ENCODE data around the gene TBC1D5. TPM values are rescaled to one million over a fixed set of nuclear protein-coding genes. Genes with fewer than 3 reads are reported as not detected.

TBC1D5 gene
- total RNA-seq, 1 experiment from 2014 or later = 30.4 TPM

DNA sequence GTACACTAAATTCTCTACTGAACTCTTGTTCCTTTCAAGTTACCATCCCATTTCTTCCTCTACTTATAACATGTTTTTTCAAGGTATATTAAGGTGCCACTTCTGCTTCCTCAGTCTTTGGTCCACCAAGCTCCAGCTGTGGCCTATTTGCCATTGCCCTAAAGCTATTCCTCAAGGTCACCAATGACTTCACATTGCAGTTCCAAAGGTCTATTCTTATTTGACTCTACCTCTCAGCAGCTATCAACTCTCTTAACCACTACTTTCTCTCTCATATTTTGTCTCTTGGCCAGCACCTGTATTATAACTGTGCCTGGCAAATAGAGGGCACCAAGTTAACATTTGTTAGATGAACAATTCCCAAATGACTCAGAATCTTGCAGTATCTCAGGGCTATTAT, 503.0 kb downstream of the TBC1D5 start:
- no peaks in the 10 kb centered on the region for H3K36me3 ChIP-seq (ENCODE audit: control insufficient read depth, insufficient read depth, low read length)
- TF ChIP-seq, protein P1, sequence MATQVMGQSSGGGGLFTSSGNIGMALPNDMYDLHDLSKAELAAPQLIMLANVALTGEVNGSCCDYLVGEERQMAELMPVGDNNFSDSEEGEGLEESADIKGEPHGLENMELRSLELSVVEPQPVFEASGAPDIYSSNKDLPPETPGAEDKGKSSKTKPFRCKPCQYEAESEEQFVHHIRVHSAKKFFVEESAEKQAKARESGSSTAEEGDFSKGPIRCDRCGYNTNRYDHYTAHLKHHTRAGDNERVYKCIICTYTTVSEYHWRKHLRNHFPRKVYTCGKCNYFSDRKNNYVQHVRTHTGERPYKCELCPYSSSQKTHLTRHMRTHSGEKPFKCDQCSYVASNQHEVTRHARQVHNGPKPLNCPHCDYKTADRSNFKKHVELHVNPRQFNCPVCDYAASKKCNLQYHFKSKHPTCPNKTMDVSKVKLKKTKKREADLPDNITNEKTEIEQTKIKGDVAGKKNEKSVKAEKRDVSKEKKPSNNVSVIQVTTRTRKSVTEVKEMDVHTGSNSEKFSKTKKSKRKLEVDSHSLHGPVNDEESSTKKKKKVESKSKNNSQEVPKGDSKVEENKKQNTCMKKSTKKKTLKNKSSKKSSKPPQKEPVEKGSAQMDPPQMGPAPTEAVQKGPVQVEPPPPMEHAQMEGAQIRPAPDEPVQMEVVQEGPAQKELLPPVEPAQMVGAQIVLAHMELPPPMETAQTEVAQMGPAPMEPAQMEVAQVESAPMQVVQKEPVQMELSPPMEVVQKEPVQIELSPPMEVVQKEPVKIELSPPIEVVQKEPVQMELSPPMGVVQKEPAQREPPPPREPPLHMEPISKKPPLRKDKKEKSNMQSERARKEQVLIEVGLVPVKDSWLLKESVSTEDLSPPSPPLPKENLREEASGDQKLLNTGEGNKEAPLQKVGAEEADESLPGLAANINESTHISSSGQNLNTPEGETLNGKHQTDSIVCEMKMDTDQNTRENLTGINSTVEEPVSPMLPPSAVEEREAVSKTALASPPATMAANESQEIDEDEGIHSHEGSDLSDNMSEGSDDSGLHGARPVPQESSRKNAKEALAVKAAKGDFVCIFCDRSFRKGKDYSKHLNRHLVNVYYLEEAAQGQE (IDR thresholded peaks at IDR 0.05; ENCODE audit: insufficient read depth in 1 of 2, low read depth in 2 of 2, low read length in 1 of 2) = no peak
- no peak for TF ChIP-seq POLR2AphosphoS5 (IDR thresholded peaks at IDR 0.05; ENCODE audit: low read depth, low read length)
- TF ChIP-seq, protein P2, sequence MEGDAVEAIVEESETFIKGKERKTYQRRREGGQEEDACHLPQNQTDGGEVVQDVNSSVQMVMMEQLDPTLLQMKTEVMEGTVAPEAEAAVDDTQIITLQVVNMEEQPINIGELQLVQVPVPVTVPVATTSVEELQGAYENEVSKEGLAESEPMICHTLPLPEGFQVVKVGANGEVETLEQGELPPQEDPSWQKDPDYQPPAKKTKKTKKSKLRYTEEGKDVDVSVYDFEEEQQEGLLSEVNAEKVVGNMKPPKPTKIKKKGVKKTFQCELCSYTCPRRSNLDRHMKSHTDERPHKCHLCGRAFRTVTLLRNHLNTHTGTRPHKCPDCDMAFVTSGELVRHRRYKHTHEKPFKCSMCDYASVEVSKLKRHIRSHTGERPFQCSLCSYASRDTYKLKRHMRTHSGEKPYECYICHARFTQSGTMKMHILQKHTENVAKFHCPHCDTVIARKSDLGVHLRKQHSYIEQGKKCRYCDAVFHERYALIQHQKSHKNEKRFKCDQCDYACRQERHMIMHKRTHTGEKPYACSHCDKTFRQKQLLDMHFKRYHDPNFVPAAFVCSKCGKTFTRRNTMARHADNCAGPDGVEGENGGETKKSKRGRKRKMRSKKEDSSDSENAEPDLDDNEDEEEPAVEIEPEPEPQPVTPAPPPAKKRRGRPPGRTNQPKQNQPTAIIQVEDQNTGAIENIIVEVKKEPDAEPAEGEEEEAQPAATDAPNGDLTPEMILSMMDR (IDR thresholded peaks at IDR 0.05) = no peak
- no peak for TF ChIP-seq TCF7L2 (IDR thresholded peaks at IDR 0.05; ENCODE audit: low read depth, low read length)
- no peak for TF ChIP-seq SIN3A (IDR thresholded peaks at IDR 0.05; ENCODE audit: borderline replicate concordance, insufficient read depth, low read depth, low read length)
- POLR2A ChIA-PET = interaction anchor here (0.6 kb wide), 1 partner anchor 143 kb away, joined by 3 read pairs; no protein-coding TSS in a partner anchor
- BruUV-seq (replicated peaks) = no TSS peak
- in situ Hi-C loops (cut with HindIII; ENCODE audit: low pct_unique_long_range_greater_than_20kb, low sequenced_read_pairs) = no loop called here
- H3K9me3 ChIP-seq (ENCODE audit: control insufficient read depth, insufficient read depth, low read depth, low read length) = no peaks in the 10 kb centered on the region
- CTCF ChIA-PET = no interaction called here
- no peak overlapping the region for H3K4me3 ChIP-seq (ENCODE audit: low read depth in 2 of 2, low read length in 2 of 2)
- no peak overlapping the region for H3K27ac ChIP-seq (ENCODE audit: low read length)
- intact Hi-C loops (cut with micrococcal nuclease; ENCODE audit: unreplicated experiment) = loop anchor here (10.0 kb wide), 2 partner anchors 205 to 345 kb away; no protein-coding TSS in a partner anchor
- no peak for ATAC-seq
- H3K4me1 ChIP-seq (ENCODE audit: control insufficient read depth, insufficient read depth, low read length) = no peaks in the 10 kb centered on the region
- no peak for DNase-seq (ENCODE audit: low read depth, low spot score)
- H3K27me3 ChIP-seq (ENCODE audit: control insufficient read depth, insufficient read depth, low read length) = no peaks in the 10 kb centered on the region

DNA sequence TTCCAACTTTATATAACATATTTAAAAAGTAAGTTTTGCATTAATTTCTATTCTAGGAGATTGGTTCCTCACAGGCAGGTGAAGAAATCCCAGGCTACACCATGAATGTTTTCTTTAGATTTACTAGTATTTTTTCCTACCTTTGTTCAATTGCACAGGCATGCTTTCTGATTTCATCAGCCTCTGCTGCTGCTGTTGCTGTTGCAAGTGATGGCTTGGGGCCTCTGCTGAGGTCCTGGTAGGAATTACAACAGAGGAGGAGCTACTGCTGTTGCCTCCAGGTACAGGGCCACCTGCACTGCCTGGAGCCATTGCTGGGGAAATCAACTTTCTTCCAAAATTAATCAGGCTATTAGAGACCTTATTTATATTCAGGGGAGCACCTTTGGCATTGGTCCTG, 504.4 kb downstream of the TBC1D5 start:
- H3K9me3 ChIP-seq (ENCODE audit: control insufficient read depth, insufficient read depth, low read depth, low read length) = no peaks in the 10 kb centered on the region
- no TSS peak for BruUV-seq (replicated peaks)
- H3K4me3 ChIP-seq (ENCODE audit: low read depth in 2 of 2, low read length in 2 of 2) = no peak overlapping the region
- intact Hi-C loops (cut with micrococcal nuclease; ENCODE audit: unreplicated experiment) (loop anchor here (10.0 kb wide), 2 partner anchors 203 to 343 kb away; no protein-coding TSS in a partner anchor), in situ Hi-C loops (cut with HindIII; ENCODE audit: low pct_unique_long_range_greater_than_20kb, low sequenced_read_pairs) (no loop called here)
- TF ChIP-seq, protein P1 (IDR thresholded peaks at IDR 0.05; ENCODE audit: insufficient read depth in 1 of 2, low read depth in 2 of 2, low read length in 1 of 2) = no peak
- TF ChIP-seq TCF7L2 (IDR thresholded peaks at IDR 0.05; ENCODE audit: low read depth, low read length) (no peak), SIN3A (IDR thresholded peaks at IDR 0.05; ENCODE audit: borderline replicate concordance, insufficient read depth, low read depth, low read length) (no peak), POLR2AphosphoS5 (IDR thresholded peaks at IDR 0.05; ENCODE audit: low read depth, low read length) (no peak)
- TF ChIP-seq, protein P2 (IDR thresholded peaks at IDR 0.05) = no peak
- no peaks in the 10 kb centered on the region for H3K27me3 ChIP-seq (ENCODE audit: control insufficient read depth, insufficient read depth, low read length)
- POLR2A ChIA-PET = no interaction called here
- no peak overlapping the region for H3K27ac ChIP-seq (ENCODE audit: low read length)
- H3K4me1 ChIP-seq (ENCODE audit: control insufficient read depth, insufficient read depth, low read length) = no peaks in the 10 kb centered on the region
- CTCF ChIA-PET = no interaction called here
- DNase-seq (ENCODE audit: low read depth, low spot score) (no peak), ATAC-seq (no peak)
- no peaks in the 10 kb centered on the region for H3K36me3 ChIP-seq (ENCODE audit: control insufficient read depth, insufficient read depth, low read length)

All from Panc1 (cell line).